Kidney (tissue), 14 donors: ENCODE data around the gene CAMSAP2. TPM values are rescaled to one million over a fixed set of nuclear protein-coding genes. Genes with fewer than 3 reads are reported as not detected.
"Not testable (repeated sequence)": the region's sequence is repeated elsewhere in the genome, so short reads cannot be mapped to it uniquely, and the experiment has no call there.

ENCODE experiments used
- DNase-seq, 5 donors: peaks; one replicate each; pipeline ENCODE4 v3.0.0-alpha.2; 2013 to 2020
- FAIRE-seq: peaks from 2 replicates; lab custom pipeline; 2012; peaks lifted over from hg19 to GRCh38; lab: Jason Lieb, UNC
- H3K27ac ChIP-seq, 2 donors: one replicate each; pipeline ENCODE4 v1.7.0; 2013; ENCODE audit warnings: low read depth in 2 of 2, low read length in 2 of 2, inconsistent platforms in 1 of 2
- H3K27me3 ChIP-seq: one replicate; pipeline ENCODE4 v1.7.1; 2013; ENCODE audit warnings: low read length, inconsistent platforms; ENCODE audit not compliant: control insufficient read depth, insufficient read depth
- H3K36me3 ChIP-seq, 3 donors: one replicate each; pipeline versions ENCODE4 v1.7.0 to v1.7.1; 2013; ENCODE audit warnings: low read length in 3 of 3, control low read depth in 1 of 3, inconsistent platforms in 1 of 3; ENCODE audit not compliant: insufficient read depth in 3 of 3, control insufficient read depth in 2 of 3
- H3K4me1 ChIP-seq, 3 donors: one replicate each; pipeline versions ENCODE4 v1.7.0 to v1.7.1; 2013; ENCODE audit warnings: low read length in 3 of 3, inconsistent platforms in 1 of 3, low read depth in 1 of 3; ENCODE audit not compliant: control insufficient read depth in 2 of 3, insufficient read depth in 2 of 3
- H3K4me3 ChIP-seq, 3 donors: one replicate each; pipeline versions ENCODE4 v1.7.0 to v1.8.1; 2013; ENCODE audit warnings: low read length in 3 of 3, control low read depth in 1 of 3, inconsistent platforms in 1 of 3
- H3K9ac ChIP-seq, 3 donors: one replicate each; pipeline versions ENCODE4 v1.7.0 to v1.7.1; 2013; ENCODE audit warnings: low read length in 3 of 3, control low read depth in 1 of 3, inconsistent platforms in 1 of 3
- H3K9me3 ChIP-seq, 3 donors: one replicate each; pipeline versions ENCODE4 v1.7.0 to v1.7.1; 2013; ENCODE audit warnings: low read length in 3 of 3, control low read depth in 1 of 3, inconsistent platforms in 1 of 3; ENCODE audit not compliant: control insufficient read depth in 2 of 3, insufficient read depth in 1 of 3
- CTCF ChIP-seq: IDR thresholded peaks from 3 replicates; pipeline ENCODE4 v1.5.1; 2012; ENCODE audit warnings: mild to moderate bottlenecking, moderate library complexity, borderline replicate concordance; ENCODE audit not compliant: insufficient read depth; ENCODE audit errors: extremely low read depth
- intact Hi-C: fragments of 100-400 bp; cut with DNase I; formaldehyde crosslinking; loops from one replicate; pipeline ENCODE4 v1.11.1; 2022
- polyA plus RNA-seq: library from polyadenylated mRNA; stranded (reverse); fragments of 350-450 nt; fragmentation: Illumina TruSeq; extraction: RNeasy Lipid Tissue Mini Kit (QIAGEN cat#74804); gene quantifications from one replicate; pipeline ENCODE4 v1.2.3, GENCODE V29; 2014; ENCODE audit warnings: low read depth, low replicate concordance; ENCODE audit not compliant: insufficient read depth
- total RNA-seq: library from RNA; stranded (reverse); fragmentation: NEBNext Ultra II Directional; extraction: Animal tissue kit (Norgen Biotek cat#: 25700); gene quantifications from one replicate; pipeline ENCODE4 v1.2.1, GENCODE V29; 2021
- donor health status: control.
- donor health status: control.
- donor health status: control.
- donor health status: control.
- donor health status: control.
- donor health status: DM: yes; HTN: yes; CAD: no.
- donor health status: Normal renal cell carcinoma (clear cell type).

Gene CAMSAP2
- total and polyA plus RNA-seq, 2 donors from 2014 or later, result 7.5 to 30.3 TPM

- intact Hi-C loops, result no loop called here
- FAIRE-seq, result no peak
Measured at GRCh38 chr1:200744143-200744542, 5.5 kb downstream of the CAMSAP2 start.

GRCh38 chr1:200749090-200749489 is 10.4 kb downstream of the CAMSAP2 start:
- no peak overlapping the region for H3K9ac ChIP-seq
- no peaks in the 10 kb centered on the region for H3K4me1 ChIP-seq
- DNase-seq (no peak), FAIRE-seq (no peak)
- H3K27ac ChIP-seq, result no peak overlapping the region
- no peak for TF ChIP-seq CTCF
- no peak overlapping the region for H3K4me3 ChIP-seq
- H3K27me3 ChIP-seq, result no peaks in the 10 kb centered on the region
- no peaks in the 10 kb centered on the region for H3K36me3 ChIP-seq
- no peaks in the 10 kb centered on the region for H3K9me3 ChIP-seq
- intact Hi-C loops, result no loop called here

More at GRCh38 chr1:200744143-200744542, 5.5 kb downstream of the CAMSAP2 start:
- DNase-seq, result no peak
- TF ChIP-seq CTCF, result no peak
- Histone ChIP-seq H3K4me1 (peaks cover 0 to 6% (median 2%) of the 10 kb centered on the region in 3 donors), H3K9ac (no peak overlapping the region), H3K4me3 (no peak overlapping the region), H3K27me3 (no peaks in the 10 kb centered on the region), H3K36me3 (no peaks in the 10 kb centered on the region), H3K9me3 (no peaks in the 10 kb centered on the region), H3K27ac (no peak overlapping the region)

GRCh38 chr1:200750749-200751148 is 12.1 kb downstream of the CAMSAP2 start:
- H3K4me1 ChIP-seq, FAIRE-seq, H3K27ac ChIP-seq, H3K4me3 ChIP-seq, intact Hi-C loops, H3K9ac ChIP-seq, H3K9me3 ChIP-seq, H3K36me3 ChIP-seq, DNase-seq, H3K27me3 ChIP-seq: not testable (repeated sequence)

- H3K27me3 ChIP-seq, result no peaks in the 10 kb centered on the region
- H3K4me1 ChIP-seq, result peaks cover 0 to under 1% (median 0%) of the 10 kb centered on the region in 3 donors
- no peaks in the 10 kb centered on the region for H3K36me3 ChIP-seq
- no peak overlapping the region for H3K9ac ChIP-seq
- no peak overlapping the region for H3K27ac ChIP-seq
- intact Hi-C loops, result no loop called here
- DNase-seq (no peak), FAIRE-seq (no peak)
- no peak overlapping the region for H3K4me3 ChIP-seq
- H3K9me3 ChIP-seq, result no peaks in the 10 kb centered on the region
- TF ChIP-seq CTCF, result no peak
Measured at GRCh38 chr1:200751717-200752116, 13.0 kb downstream of the CAMSAP2 start.
